Astrocyte (in vitro differentiated cells and primary cell): ENCODE measurements around the gene PTCH2. TPM values are rescaled to one million over a fixed set of nuclear protein-coding genes. Genes with fewer than 3 reads are reported as not detected.

ENCODE experiments used
- DNase-seq: peaks from one replicate; pipeline ENCODE4 v3.0.0-alpha.2; 2010; ENCODE audit warnings: low read depth
- FAIRE-seq: peaks from 2 replicates; lab custom pipeline; 2011; peaks lifted over from hg19 to GRCh38; lab: Jason Lieb, UNC
- H2AFZ ChIP-seq: 2 replicates; pipeline ENCODE4 v1.6.0; 2012; ENCODE audit warnings: low read depth, low read length, inconsistent platforms
- H3K27ac ChIP-seq: 2 replicates; pipeline ENCODE4 v1.5.1; 2011; ENCODE audit warnings: low read depth, low read length, inconsistent platforms
- H3K27me3 ChIP-seq: 2 replicates; pipeline ENCODE4 v1.6.0; 2011; ENCODE audit warnings: low read length, inconsistent platforms; ENCODE audit not compliant: insufficient read depth
- H3K36me3 ChIP-seq: 2 replicates; pipeline ENCODE4 v1.5.1; 2011; ENCODE audit warnings: low read length, inconsistent platforms; ENCODE audit not compliant: insufficient read depth
- H3K4me1 ChIP-seq: 2 replicates; pipeline ENCODE4 v1.5.1; 2011; ENCODE audit warnings: low read length, inconsistent platforms; ENCODE audit not compliant: insufficient read depth
- H3K4me2 ChIP-seq: 2 replicates; pipeline ENCODE4 v1.6.0; 2012; ENCODE audit warnings: low read length, inconsistent platforms
- H3K4me3 ChIP-seq: 2 replicates; pipeline ENCODE4 v1.5.1; 2011; ENCODE audit warnings: low read depth, mild to moderate bottlenecking, low read length, inconsistent platforms; ENCODE audit not compliant: insufficient read depth
- H3K79me2 ChIP-seq: 2 replicates; pipeline ENCODE4 v1.6.0; 2012; ENCODE audit warnings: mild to moderate bottlenecking, low read length, inconsistent platforms; ENCODE audit not compliant: insufficient read depth
- H3K9ac ChIP-seq: 2 replicates; pipeline ENCODE4 v1.6.0; 2012; ENCODE audit warnings: mild to moderate bottlenecking, low read length, inconsistent platforms
- H3K9me3 ChIP-seq: 2 replicates; pipeline ENCODE4 v1.5.1; 2012; ENCODE audit warnings: low read depth, mild to moderate bottlenecking, low read length, inconsistent platforms; ENCODE audit not compliant: insufficient read depth
- H4K20me1 ChIP-seq: 2 replicates; pipeline ENCODE4 v1.6.0; 2012; ENCODE audit warnings: low read length, inconsistent platforms; ENCODE audit not compliant: insufficient read depth
- H3K27ac Mint-ChIP-seq: one replicate; pipeline ENCODE4 v1.8.0; 2021; ENCODE audit warnings: mild to moderate bottlenecking, mixed read lengths; ENCODE audit not compliant: unreplicated experiment
- H3K27me3 Mint-ChIP-seq: one replicate; pipeline ENCODE4 v1.8.0; 2021; ENCODE audit warnings: low read depth, mixed read lengths; ENCODE audit not compliant: unreplicated experiment
- H3K36me3 Mint-ChIP-seq: one replicate; pipeline ENCODE4 v1.8.0; 2021; ENCODE audit warnings: low read depth, mixed read lengths; ENCODE audit not compliant: unreplicated experiment
- H3K4me1 Mint-ChIP-seq: one replicate; pipeline ENCODE4 v1.8.0; 2021; ENCODE audit warnings: low read depth, mixed read lengths; ENCODE audit not compliant: unreplicated experiment
- H3K4me3 Mint-ChIP-seq: one replicate; pipeline ENCODE4 v1.8.0; 2021; ENCODE audit warnings: mild to moderate bottlenecking, moderate library complexity, mixed read lengths; ENCODE audit not compliant: unreplicated experiment
- H3K9me3 Mint-ChIP-seq: one replicate; pipeline ENCODE4 v1.8.0; 2021; ENCODE audit warnings: mild to moderate bottlenecking, mixed read lengths; ENCODE audit not compliant: unreplicated experiment
- EZH2 ChIP-seq: IDR thresholded peaks from 2 replicates; pipeline ENCODE4 v1.6.1; 2012; ENCODE audit warnings: mild to moderate bottlenecking, low read length, inconsistent platforms; ENCODE audit not compliant: insufficient read depth
- total RNA-seq: library from RNA; stranded (reverse); gene quantifications from 2 replicates; pipeline ENCODE4 v1.2.1, GENCODE V29; 2021
- TF ChIP-seq, protein P1 (sequence below): IDR thresholded peaks from 2 replicates; pipeline ENCODE4 v1.5.1; 2011; ENCODE audit warnings: low read depth, mild to moderate bottlenecking, inconsistent platforms, low read length, moderate library complexity; ENCODE audit not compliant: insufficient read depth

PTCH2 gene
- total RNA-seq, 1 donor from 2014 or later: 0.89 TPM

GRCh38 chr1:44855742-44856141 is 12.7 kb upstream of the PTCH2 start:
- TF ChIP-seq EZH2: no peak
- TF ChIP-seq, protein P1, sequence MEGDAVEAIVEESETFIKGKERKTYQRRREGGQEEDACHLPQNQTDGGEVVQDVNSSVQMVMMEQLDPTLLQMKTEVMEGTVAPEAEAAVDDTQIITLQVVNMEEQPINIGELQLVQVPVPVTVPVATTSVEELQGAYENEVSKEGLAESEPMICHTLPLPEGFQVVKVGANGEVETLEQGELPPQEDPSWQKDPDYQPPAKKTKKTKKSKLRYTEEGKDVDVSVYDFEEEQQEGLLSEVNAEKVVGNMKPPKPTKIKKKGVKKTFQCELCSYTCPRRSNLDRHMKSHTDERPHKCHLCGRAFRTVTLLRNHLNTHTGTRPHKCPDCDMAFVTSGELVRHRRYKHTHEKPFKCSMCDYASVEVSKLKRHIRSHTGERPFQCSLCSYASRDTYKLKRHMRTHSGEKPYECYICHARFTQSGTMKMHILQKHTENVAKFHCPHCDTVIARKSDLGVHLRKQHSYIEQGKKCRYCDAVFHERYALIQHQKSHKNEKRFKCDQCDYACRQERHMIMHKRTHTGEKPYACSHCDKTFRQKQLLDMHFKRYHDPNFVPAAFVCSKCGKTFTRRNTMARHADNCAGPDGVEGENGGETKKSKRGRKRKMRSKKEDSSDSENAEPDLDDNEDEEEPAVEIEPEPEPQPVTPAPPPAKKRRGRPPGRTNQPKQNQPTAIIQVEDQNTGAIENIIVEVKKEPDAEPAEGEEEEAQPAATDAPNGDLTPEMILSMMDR: no peak
- Histone ChIP-seq H3K4me1 (no peaks in the 10 kb centered on the region), H3K4me2 (no peak overlapping the region), H3K27ac (no peak overlapping the region), H3K9me3 (no peaks in the 10 kb centered on the region), H4K20me1 (no peaks in the 10 kb centered on the region), H3K9ac (no peak overlapping the region), H3K36me3 (no peaks in the 10 kb centered on the region), H3K27me3 (no peaks in the 10 kb centered on the region), H2AFZ (no peak overlapping the region), H3K79me2 (no peaks in the 10 kb centered on the region), H3K4me3 (no peak overlapping the region)
- Mint-ChIP-seq H3K36me3 (peaks cover 26% of the 10 kb centered on the region), H3K4me1 (no peaks in the 10 kb centered on the region), H3K9me3 (peaks cover 2% of the 10 kb centered on the region), H3K27me3 (no peaks in the 10 kb centered on the region), H3K27ac (no peak overlapping the region), H3K4me3 (no peak overlapping the region)
- no peak for DNase-seq
- no peak for FAIRE-seq

GRCh38 chr1:44854970-44855369 is 11.9 kb upstream of the PTCH2 start:
- Mint-ChIP-seq H3K9me3 (peaks cover 2% of the 10 kb centered on the region), H3K4me1 (no peaks in the 10 kb centered on the region), H3K36me3 (peaks cover 30% of the 10 kb centered on the region), H3K27me3 (no peaks in the 10 kb centered on the region), H3K4me3 (no peak overlapping the region), H3K27ac (no peak overlapping the region)
- Histone ChIP-seq H3K36me3 (no peaks in the 10 kb centered on the region), H3K27me3 (no peaks in the 10 kb centered on the region), H3K4me2 (no peak overlapping the region), H3K4me3 (no peak overlapping the region), H3K4me1 (no peaks in the 10 kb centered on the region), H4K20me1 (no peaks in the 10 kb centered on the region), H2AFZ (no peak overlapping the region), H3K9ac (no peak overlapping the region), H3K27ac (no peak overlapping the region), H3K79me2 (no peaks in the 10 kb centered on the region), H3K9me3 (no peaks in the 10 kb centered on the region)
- FAIRE-seq (no peak), DNase-seq (no peak)
- TF ChIP-seq, protein P1: no peak
- no peak for TF ChIP-seq EZH2

DNA sequence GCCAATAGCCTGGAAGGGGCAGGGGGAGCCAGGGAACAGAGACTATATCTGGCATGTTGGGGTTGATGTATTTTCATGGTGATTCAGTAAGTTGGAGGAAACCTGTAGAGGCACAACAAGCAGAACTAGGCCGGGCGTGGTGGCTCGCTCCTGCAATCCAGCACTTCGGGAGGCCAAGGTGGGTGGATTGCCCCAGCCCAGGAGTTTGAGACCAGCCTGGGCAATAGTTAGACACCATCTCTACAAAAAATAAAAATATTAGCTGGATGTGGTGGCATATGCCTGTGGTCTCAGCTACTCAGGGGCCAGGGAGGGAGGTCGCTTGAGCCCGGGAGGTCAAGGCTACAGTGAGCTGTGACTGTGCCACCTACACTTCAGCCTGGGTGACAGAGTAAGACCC is 10.1 kb upstream of the PTCH2 start:
- H3K27ac ChIP-seq: no peak overlapping the region
- H3K4me3 ChIP-seq: no peak overlapping the region
- TF ChIP-seq, protein P1: no peak
- TF ChIP-seq EZH2: no peak
- DNase-seq (no peak), FAIRE-seq (no peak)
- no peaks in the 10 kb centered on the region for H3K27me3 ChIP-seq
- H3K36me3 Mint-ChIP-seq: peaks cover 43% of the 10 kb centered on the region
- no peaks in the 10 kb centered on the region for H3K9me3 ChIP-seq
- H3K4me1 Mint-ChIP-seq: no peaks in the 10 kb centered on the region
- H3K4me2 ChIP-seq: no peak overlapping the region
- H3K4me3 Mint-ChIP-seq: no peak overlapping the region
- no peak overlapping the region for H2AFZ ChIP-seq
- peaks cover 4% of the 10 kb centered on the region for H3K27me3 Mint-ChIP-seq
- H4K20me1 ChIP-seq: no peaks in the 10 kb centered on the region
- no peaks in the 10 kb centered on the region for H3K79me2 ChIP-seq
- peaks cover 2% of the 10 kb centered on the region for H3K9me3 Mint-ChIP-seq
- no peak overlapping the region for H3K9ac ChIP-seq
- no peaks in the 10 kb centered on the region for H3K36me3 ChIP-seq
- H3K4me1 ChIP-seq: no peaks in the 10 kb centered on the region
- H3K27ac Mint-ChIP-seq: no peak overlapping the region
